GM03348 (cell line): ENCODE measurements around the gene ASB2.
A peak's percentile ranks its signal among the peaks of the same experiment; 100 is the strongest.

Source experiments
- DNase-seq: peaks from one replicate; pipeline ENCODE4 v3.0.0; 2012; ENCODE audit warnings: low spot score

The ASB2 gene

GRCh38 chr14:93926873-93927799 lies 49.2 kb downstream of the ASB2 start, which contains the start of gene FAM181A:
TSS of gene FAM181A (plus strand) at chr14:93927344. CDS start at chr14:93928286, 942 bp downstream.
- DNase-seq, result no peak

GRCh38 chr14:93926245-93926872 lies 50.0 kb downstream of the ASB2 start:
- DNase-seq, result no peak

- no peak for DNase-seq
Measured at GRCh38 chr14:93925374-93925895, 50.9 kb downstream of the ASB2 start.

GRCh38 chr14:93924592-93925355 lies 51.6 kb downstream of the ASB2 start:
- no peak for DNase-seq

GRCh38 chr14:93923626-93924025 lies 52.7 kb downstream of the ASB2 start:
- no peak for DNase-seq

- no peak for DNase-seq
Measured at GRCh38 chr14:93921001-93921806, 55.2 kb downstream of the ASB2 start.

GRCh38 chr14:93917141-93917540 lies 59.2 kb downstream of the ASB2 start:
- no peak for DNase-seq

- no peak for DNase-seq
Measured at GRCh38 chr14:93916498-93916897, 59.9 kb downstream of the ASB2 start.

- DNase-seq, result no peak
Measured at GRCh38 chr14:93915800-93916199, 60.6 kb downstream of the ASB2 start.

- no peak for DNase-seq
Measured at GRCh38 chr14:93915070-93915705, 61.2 kb downstream of the ASB2 start.

GRCh38 chr14:93914278-93914677 lies 62.1 kb downstream of the ASB2 start:
- DNase-seq, result no peak

- no peak for DNase-seq
Measured at GRCh38 chr14:93912782-93913181, 63.6 kb downstream of the ASB2 start.

- DNase-seq, result no peak
Measured at GRCh38 chr14:93911975-93912615, 64.3 kb downstream of the ASB2 start.

- no peak for DNase-seq
Measured at GRCh38 chr14:93909429-93910128, 66.8 kb downstream of the ASB2 start.

GRCh38 chr14:93906341-93907329 lies 69.7 kb downstream of the ASB2 start:
- peak; percentile 61 for DNase-seq

- DNase-seq, result no peak
Measured at GRCh38 chr14:93905623-93906022, 70.7 kb downstream of the ASB2 start.

GRCh38 chr14:93903342-93904184 lies 72.8 kb downstream of the ASB2 start:
- peak; percentile 38 for DNase-seq
